Measurements from ENCODE around the gene MACROD2.
"Not testable (repeated sequence)": the region's sequence is repeated elsewhere in the genome, so short reads cannot be mapped to it uniquely, and the experiment has no call there.

MACROD2 gene

DNA sequence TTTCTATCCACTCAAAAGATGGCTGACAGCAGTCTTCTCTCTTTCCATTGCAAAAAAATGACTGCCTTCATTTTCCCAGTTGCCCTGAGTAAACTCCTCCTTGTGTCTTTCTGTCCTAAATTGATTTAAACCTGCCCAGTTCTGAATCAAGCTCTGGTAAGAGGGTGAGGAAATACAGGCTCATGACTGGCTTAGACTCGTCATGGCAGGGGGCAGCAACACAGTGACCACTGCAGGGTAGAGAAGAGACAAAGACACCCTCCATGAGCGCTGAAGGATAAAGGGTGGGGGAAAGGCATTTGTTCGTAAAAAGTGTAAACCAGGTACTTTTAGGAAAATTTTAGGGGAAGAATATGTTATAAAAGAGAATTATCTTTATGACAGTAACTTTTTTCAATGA is 1080.3 kb downstream of the MACROD2 start:
- DNase-seq = no peak

DNA sequence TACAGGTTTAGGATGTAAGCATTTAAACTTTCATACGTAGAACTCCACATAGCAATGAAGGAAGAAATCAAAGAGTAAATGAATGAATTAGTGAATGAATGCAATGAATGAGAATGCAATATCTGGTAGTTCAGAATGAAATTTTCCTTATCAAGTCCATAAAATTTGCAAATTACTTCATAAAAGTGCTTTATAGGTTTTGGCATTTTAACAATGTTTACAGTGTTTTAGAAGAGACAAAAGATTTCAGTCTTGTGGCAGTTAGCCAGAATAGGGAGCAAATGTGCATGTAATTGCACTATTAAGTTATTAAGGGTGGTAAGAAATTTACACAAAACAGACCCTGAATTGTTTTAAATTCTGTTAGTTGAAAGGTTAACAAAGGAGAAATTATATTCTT is 1081.5 kb downstream of the MACROD2 start:
- no peak for DNase-seq

DNA sequence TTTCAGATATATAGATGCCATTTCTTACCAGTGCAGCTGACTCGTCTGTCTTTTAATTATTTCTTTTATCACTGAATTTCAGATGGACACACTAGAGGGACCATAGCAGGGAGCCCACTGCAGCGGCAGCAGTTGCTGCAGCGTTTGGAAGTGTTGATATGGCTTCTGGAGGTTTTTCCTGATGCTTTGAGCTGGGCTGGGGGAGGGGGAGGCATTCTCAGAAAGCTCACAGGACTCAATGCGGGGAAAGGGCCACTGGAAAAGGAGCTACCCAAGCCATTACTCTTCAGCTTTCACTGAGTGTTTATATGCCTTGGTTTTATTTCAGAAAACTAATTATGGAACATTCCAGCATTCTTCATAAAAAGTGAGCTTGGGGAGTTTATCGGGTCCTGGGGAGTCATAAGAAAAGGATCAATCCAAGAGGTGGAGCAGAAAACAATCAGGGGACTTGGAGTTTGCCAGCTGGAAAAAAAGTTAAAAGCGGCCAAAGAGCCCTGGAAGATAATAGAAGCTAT is 1082.5 kb downstream of the MACROD2 start:
- no peak for DNase-seq

DNA sequence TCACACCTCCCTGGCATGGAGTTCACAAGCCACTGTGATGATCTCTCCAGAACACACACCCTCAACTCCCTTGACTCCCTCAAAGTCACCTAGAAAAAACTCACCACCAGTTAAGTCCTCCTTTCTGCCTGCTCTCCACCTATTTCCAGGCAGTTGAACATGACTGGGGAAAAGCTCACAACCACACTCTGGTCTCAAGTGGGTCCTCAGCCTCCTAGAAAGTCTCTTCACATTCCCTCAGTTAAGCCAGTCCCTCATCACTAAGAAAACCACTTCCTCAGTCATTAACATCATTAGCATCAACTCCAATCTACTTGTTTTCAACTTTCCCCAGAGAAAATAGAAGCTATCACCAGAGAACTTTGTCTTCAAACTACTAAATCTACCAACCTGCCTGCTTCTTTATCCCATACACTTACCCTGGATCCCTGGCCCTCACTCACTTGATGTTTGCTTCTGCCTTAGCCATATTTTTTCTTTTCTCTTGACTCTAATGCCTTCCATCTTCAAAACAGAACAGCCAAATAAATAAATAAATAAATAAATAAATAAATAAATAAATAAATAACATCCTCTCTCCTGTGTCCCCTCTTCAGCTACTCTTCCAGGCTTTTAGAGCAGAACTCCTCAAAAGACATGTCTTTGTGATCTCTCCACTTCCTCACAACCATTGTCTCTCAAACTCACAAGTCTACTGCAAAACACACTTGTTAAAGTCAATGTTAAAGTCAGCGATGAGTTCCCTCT is 1084.5 kb downstream of the MACROD2 start:
- DNase-seq = no peak

DNA sequence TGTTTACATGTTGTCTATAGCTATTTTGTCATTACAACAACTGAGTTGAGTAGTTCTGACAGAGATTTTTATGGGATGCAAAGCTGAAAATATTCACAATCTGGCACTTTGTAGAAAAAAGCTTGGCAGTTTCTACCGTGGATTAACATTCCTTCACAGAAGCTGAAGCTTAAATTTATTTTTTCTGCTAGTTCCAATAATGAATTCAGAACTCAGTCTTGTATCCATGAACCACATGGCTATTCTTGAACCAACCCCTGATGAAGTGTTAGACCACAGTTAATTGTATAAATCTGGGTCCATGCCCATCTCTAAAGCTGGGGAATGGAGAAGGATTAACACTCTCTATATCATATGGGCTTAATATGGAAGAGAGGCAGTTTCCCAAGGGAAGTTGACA is 1085.9 kb downstream of the MACROD2 start:
- no peak for DNase-seq

DNA sequence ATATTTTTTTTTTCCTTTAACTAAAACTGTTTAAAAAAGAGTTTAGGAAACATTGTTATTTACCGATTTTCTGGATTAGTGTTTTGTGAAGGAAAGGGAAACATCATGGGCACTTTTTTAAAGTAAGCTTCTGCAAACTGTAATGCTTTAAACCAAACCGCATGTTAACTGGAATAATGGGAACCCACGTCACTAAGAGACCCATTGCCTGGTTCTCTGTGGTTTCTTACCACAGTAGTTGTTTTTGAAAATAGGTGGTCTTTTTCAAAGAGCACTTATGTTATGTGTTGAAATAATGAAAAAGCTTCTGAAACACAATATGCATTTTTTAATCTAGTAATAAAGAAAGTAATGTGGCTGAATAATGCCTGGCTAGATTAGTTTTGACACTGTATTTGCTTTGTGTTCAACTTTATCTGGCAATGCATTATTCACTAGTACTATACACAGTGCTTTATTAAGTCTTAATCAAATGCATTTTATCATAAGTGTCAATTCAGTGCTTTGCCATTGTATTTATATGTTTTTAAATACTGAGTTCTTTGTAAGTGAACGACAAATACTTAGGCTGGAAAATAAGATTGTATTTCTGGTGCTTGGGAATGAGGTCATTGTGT is 1096.2 kb downstream of the MACROD2 start:
- DNase-seq = no peak

DNA sequence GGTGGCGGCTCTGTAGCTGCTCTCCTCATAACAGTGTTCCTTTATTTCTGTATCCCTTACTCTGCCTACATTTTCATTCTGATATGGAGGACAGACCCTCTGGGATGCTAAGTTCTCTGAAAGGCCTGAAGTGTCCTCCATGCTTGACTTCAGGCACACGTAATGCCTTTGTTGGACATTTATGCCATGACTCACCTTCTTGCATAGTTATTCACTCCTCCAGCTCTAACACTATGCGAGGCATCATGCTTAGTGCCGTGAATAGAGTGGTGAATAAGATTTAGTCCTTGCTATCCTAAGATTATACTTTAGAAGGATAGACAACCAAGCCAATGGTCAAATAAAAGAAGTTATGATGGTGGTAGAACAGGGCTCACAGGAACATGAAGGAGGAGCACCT is 1103.0 kb downstream of the MACROD2 start:
- no peak for DNase-seq

DNA sequence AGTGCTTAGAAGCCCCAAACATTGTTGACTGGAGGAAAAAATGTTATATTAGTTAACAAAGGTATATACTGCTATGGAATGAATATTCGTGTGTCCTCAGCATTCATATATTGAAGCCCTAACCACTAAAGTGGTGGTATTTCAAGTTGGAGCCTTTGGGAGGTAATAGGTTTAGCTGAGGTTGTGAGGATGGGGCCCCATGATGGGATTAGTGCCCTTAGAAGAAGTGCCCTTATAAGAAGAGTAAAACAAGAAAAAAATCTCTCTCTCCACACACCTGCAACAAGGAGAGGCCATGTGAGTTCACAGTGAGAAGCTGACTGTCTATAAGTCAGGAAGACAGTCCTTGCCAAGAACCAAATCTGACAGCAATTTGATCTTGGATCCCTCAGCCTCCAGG is 1103.8 kb downstream of the MACROD2 start:
- DNase-seq = no peak

DNA sequence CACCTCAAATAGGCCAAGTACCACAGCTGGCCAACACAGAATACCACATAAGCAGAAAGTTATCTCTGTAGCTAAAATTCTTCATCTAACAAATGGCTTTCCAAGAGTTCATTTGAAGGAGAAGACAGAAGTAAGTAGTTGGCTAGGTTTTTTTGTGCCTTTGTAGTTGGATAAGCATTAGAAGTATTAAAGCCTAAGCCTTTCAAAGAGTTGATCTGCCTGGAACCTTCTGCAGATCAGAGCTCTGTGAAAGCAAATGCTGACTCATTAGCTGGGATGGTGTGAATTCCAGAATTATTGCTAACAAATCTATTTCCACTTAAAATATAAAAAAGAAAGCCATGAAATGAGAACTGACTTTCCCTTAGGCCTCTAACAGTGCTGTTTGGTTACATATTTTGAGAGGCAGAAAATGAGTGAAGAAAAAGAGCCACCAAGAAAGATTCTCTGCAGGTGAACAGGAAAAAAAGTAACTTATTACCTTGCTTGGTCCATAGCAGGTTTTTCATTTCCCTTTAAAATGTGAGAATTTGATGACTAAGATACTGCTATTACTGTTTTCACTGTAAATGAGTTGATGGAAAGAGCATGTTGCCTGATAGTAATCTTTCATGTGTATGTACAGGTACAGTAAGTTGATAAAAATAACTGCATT is 1105.3 kb downstream of the MACROD2 start:
- no peak for DNase-seq

DNA sequence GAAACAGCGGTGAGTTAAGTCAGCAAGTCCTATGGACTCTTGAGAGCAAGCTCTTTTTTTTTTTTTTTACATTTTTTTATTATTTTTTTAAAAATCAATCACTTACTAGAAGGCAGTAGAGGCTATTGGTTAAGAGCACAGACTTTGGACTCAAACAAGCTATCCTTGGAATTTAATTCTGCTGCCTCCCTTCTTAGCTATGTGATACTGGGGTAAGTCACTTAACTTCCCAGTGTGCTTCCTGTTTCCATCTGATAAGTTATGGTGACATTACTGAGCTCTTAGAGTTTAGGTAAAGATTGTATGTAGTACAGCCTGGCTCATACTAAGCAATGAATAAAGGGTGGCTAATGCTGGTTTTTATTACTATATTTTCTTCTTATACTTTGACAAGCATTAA is 1112.6 kb downstream of the MACROD2 start:
- no peak for DNase-seq

DNA sequence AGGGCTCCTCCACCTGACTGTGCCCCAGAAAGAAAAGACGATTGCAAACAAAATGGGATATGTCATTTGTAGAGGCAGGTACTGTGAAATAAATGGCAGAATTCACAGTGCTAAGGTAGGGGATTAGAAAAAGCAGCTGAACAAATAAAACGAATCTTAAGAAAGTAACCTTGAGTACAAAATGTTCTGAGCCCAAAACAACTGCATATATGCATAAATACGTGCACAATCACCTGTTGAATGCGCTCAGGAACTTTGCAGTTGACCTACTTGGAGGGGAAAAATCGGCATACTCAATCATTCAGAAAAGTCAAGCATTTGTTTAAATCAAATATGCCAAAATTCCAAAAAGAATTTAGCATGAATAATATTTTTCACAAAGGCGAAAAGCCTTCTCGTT is 1114.2 kb downstream of the MACROD2 start:
- DNase-seq = no peak

DNA sequence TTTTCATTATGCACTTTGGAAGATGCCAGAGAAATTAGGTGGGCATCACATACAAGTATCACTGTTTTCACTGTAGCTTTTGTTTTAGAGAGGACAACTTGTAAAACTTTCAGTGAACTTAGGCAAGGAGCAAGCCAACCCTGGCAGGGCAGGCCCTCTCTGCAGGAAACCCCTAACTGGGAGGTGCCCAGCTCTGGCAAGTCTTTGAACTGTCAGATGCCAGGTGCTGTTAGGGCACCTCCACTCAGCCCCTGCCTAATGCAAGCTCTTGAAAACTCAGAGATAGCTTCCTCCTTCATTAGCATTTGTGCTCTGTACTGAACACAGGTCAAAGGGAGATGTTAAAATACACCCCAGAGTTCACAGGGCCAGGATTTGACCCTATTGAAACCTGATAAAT is 1116.3 kb downstream of the MACROD2 start:
- no peak for DNase-seq

DNA sequence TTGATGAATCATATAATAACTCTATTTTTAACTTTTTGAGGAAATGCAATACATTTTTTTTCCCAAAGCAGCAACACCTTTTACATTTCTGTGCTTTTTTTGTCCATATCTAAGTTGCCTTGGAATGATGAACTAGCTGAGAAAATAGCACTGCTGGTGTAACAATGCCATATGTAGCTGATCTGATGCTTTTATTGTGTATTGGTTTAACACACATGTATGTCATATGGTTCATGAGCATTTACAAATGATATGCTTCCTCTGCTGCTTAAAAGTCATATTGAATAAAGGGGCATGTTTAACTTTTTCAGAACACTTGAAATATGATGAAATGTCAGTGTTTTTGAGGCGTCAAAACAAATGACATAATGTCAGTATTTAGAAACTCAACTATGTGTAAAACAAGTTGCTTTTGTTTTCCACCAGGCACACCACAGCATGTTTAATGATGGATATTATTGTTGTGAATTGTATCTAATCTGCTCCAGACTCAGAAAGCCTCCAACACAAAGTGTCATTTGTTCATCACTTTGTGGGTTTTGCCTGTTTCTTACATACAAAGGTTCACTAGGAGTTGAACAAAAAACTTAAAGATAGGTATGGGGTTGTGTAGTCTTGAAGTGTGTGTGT is 1117.9 kb downstream of the MACROD2 start:
- no peak for DNase-seq

DNA sequence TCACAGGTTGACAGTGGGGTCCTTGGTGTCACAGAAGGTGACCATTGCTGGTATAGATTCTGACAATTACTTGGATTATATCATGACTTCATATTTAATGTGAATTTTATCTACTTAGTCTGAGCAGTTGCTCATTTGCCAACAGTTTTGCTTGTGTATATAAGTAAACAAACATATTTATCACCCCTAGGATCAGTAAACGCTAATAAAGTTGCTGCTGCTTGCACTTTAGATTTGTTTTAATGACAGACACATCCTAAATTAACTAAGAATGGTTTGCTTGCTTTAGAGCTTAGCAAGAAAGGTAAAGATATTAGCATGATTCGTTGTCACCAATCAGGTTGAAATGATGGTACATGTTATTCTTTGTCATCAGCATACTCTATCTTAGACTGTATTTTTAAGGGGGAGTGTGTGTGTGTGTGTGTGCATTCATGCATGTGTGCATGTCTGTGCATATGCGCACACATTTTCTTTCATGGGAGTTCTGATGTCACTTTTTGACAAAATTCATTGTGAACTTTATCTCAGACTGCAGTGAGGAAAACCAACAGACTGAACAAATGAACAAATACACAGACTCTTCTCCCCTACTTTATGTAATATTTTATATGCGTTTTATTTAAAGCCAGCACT is 1124.7 kb downstream of the MACROD2 start:
- no peak for DNase-seq

DNA sequence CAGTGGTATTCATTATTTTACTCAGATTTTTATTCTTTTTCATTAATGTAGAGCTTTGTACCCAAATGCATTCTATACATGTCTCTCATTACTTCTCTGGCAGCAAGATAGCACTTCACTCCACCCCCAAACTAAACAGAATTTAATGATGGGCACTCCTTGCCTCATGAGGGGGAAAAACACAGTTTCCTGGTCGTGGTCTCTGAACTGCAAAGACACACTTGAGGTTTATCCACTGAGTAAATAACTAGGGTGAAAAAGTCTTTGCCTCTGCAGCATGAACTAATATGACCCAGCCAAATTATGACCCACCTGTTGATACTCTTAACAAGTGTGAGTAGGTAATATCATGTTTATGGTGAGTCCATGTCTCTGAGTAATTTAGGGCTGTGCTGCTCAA is 1127.3 kb downstream of the MACROD2 start:
- no peak for DNase-seq

DNA sequence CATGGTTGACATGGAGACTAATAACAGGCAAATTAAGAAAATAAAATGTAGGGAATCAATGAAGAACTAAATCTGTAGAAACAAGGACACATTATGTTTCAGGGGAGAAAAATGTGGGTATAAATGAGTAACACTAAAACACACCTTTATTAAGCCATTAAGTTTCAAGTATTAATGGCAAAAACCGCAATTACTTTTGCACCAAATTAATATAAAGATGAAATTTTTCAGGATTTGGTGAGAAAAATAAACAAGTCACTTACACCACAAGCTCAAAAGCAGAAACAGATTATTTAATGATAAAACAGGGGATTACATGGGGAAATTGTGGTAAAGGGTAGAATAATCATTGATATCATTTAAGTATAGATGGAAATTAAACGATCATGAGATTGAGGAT is 1135.9 kb downstream of the MACROD2 start:
- no peak for DNase-seq

DNA sequence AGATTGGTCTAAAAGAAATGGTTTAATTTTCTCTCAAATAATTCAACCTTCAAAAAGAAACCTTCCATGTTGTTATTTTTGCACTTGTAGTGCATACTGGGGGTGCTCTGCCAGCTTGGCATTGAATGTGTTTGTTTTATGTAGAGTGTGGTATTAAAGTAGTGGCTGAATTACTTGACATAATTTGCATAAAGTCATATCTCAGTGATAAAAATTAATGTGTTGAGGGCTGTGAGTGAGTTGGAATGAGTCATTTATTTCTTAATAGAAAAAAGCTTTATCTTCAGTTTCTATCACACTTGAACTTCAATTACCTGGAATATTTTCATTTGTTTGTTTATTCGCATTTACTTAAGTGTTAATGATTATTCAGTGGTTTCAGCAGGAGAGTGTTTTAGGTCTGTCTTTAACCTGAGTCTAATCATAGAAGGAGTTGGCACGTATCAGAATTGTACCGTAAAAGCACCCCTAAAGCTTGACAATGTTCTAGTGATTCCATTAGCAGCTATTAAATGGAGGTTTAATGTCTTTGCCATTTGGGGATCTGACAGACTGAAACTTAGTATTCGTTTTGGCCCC is 1143.3 kb downstream of the MACROD2 start:
- no peak for DNase-seq

DNA sequence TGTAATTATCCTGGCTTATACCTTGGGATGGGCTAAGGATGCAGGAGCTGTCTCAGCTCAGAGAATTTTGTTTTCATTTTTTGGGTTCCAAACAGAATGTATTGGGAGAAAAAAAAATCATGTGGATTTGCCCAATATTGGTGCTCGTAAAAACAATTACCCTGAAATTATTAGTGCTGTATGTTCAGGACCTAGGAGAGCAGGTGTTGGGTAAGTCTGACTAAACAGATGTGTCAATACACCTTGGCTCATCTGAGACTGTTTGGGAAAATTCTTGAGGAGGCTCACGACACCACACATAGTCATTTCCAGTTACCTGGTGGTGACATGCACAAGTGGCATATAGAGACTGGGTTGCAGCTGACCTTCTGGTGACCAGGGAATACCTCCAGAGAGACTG is 1144.2 kb downstream of the MACROD2 start:
- no peak for DNase-seq

DNA sequence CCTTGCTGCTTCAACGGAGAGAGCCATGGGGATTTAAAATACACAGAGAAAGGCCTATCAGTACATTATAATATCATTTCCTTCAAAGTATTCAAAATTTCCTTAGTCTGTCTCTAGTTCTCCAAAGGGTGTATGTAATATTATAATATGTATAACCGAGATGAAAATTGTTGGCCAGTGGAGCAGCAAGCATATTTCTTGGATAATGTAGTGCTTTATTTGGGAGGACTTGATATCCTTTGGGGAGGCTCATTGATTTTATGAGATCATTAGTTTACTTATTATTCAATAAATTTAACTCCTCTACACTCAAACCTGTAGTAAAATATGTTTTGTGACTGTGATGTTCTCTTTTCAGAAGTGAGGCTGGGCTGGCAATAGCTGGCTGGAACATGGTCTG is 1145.0 kb downstream of the MACROD2 start:
- no peak for DNase-seq

DNA sequence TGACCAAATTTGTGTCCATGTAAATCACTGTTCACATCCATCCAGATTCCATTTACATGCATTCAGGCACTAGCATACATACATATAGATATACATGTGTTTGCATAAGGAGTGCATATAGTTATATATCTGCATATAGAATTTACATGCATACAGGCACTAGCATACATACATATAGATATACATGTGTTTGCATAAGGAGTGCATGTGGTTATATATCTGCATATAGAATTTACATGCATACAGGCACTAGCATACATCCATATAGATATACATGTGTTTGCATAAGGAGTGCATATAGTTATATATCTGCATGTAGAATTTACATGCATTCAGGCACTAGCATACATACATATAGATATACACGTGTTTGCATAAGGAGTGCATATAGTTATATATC is 1145.6 kb downstream of the MACROD2 start:
- not testable (repeated sequence) for DNase-seq

DNA sequence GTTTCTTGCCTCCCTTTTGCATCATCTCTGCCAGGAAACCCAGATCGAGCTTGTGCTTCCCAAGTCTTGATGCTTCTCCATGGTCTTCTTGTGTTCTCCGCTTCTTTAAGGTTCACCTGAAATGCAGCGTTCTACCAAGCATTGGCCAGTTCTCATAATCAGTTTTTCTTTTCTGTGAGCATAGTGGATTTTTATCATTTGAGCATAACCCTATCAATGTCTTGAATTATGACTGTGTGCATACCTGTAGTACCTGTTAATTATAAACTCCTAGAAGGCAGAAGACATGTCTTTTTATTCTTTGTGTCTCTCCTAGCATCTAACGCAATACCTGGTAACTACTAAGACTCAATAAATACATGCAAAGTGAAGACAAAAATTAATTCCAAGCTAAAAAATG is 1146.5 kb downstream of the MACROD2 start:
- DNase-seq = no peak

DNA sequence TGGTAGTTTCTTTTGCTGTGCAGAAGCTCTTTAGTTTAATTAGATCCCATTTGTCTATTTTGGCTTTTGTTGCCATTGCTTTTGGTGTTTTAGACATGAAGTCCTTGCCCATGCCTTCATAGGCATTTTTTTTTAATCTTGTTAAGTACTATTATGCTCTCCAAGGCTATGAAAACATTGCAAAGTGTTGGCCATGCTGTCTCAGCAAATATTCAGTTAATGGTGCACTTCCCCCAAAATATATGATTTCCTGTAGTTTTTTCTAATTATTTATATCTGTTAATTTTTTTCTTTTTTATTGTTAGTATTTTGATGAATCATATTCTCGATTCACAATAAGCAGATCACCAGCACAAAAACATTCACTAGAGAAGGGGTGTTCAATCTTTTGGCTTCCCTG is 1148.2 kb downstream of the MACROD2 start:
- no peak for DNase-seq

DNA sequence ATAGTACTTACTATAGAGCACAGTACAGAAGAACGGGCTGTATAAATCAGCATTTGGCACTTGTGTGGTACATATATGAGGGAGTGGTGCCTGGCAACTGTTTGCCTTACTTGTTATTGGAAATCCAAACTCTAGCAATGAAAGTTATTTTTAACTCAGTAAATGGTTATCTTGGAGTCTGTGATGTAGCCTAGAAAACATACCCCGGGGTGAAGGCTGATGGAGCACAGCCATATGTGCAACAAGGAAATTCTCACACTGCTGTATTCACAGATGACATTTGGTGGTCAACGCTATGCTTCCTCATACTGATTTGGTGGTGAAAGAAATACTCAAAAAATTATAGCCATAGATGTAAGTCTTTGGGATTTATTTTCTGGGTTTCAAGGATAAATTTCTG is 1149.6 kb downstream of the MACROD2 start:
- no peak for DNase-seq
